HepG2 (cell line): ENCODE results near the gene UBE3B. TPM values are rescaled to one million over a fixed set of nuclear protein-coding genes. Genes with fewer than 3 reads are reported as not detected.
A peak's percentile ranks its signal among the peaks of the same experiment; 100 is the strongest.

Experiments
- ATAC-seq: fragments of 200-7000 bp; cut with Tn5 transposase; 3 replicates; pipeline ENCODE4 v1.9.1; 2020; ENCODE audit warnings: mild to moderate bottlenecking, moderate library complexity
- BruUV-seq: library from RNA; stranded (reverse); fragments of 400-500 nt; replicated peaks from 2 replicates; lab custom pipeline; 2021; lab: Mats Ljungman, UMichigan
- CTCF ChIA-PET: fragments of 300-600 bp; formaldehyde crosslinking; extraction: SDS; loops from one replicate; lab custom pipeline; 2021; ENCODE audit warnings: low total read pairs, inconsistent platforms, low intra/inter-chr PET ratio; lab: Yijun Ruan, JAX
- POLR2A ChIA-PET: fragments of 350-600 bp; sonication (Branson Sonifier 250); formaldehyde crosslinking; loops from one replicate; lab custom pipeline; 2020; ENCODE audit warnings: antibody characterized with exemption, inconsistent platforms; lab: Yijun Ruan, JAX
- DNase-seq: peaks from one replicate; pipeline ENCODE4 v3.0.0-alpha.2; 2015; ENCODE audit warnings: low spot score
- FAIRE-seq: peaks from 3 replicates; lab custom pipeline; 2011; peaks lifted over from hg19 to GRCh38; lab: Jason Lieb, UNC
- H2AFZ ChIP-seq: one replicate; pipeline ENCODE4 v1.6.1; 2011; ENCODE audit warnings: low read length, inconsistent platforms
- H3K27ac ChIP-seq: fragments of 300-600 bp; 3 replicates; pipeline ENCODE4 v1.8.0; 2011; ENCODE audit warnings: mixed run types, mild to moderate bottlenecking, mixed read lengths, low read length, inconsistent platforms; ENCODE audit not compliant: insufficient read depth; ENCODE audit errors: extremely low read length
- H3K27me3 ChIP-seq, 2 experiments: fragments of 200-600 bp in 1 of 2; 2 replicates in 1 of 2; 3 replicates in 1 of 2; pipeline versions ENCODE4 v1.6.0 to v1.8.0; 2011; ENCODE audit warnings: low read length in 2 of 2, mild to moderate bottlenecking in 2 of 2, moderate library complexity in 2 of 2, inconsistent platforms in 1 of 2; ENCODE audit not compliant: insufficient read depth in 2 of 2, control insufficient read depth in 1 of 2
- H3K36me3 ChIP-seq, 2 experiments: fragments of 200-600 bp in 1 of 2; replicated peaks in 1 of 2; 2 replicates in 1 of 2; 3 replicates in 1 of 2; pipeline versions ENCODE4 v1.5.1 to v1.8.0; 2011; ENCODE audit warnings: low read length in 2 of 2, inconsistent platforms in 1 of 2; ENCODE audit not compliant: insufficient read depth in 2 of 2, control insufficient read depth in 1 of 2
- H3K4me1 ChIP-seq: 2 replicates; pipeline ENCODE4 v1.5.1; 2012; ENCODE audit warnings: low read length, inconsistent platforms; ENCODE audit not compliant: insufficient read depth
- H3K4me2 ChIP-seq: 2 replicates; pipeline ENCODE4 v1.6.0; 2011; ENCODE audit warnings: low read depth, low read length, inconsistent platforms
- H3K4me3 ChIP-seq, 3 experiments: fragments of 200-600 bp in 1 of 3; sonication (generic), shearing (Covaris generic) in 1 of 3; replicated peaks in 1 of 3; 2 replicates each; pipeline ENCODE4 v1.5.1; 2011 to 2016; ENCODE audit warnings: low read length in 3 of 3, inconsistent platforms in 2 of 3, low read depth in 2 of 3, mild to moderate bottlenecking in 2 of 3, control low read depth in 1 of 3, mixed read lengths in 1 of 3; ENCODE audit not compliant: insufficient read depth in 1 of 3
- H3K79me2 ChIP-seq: one replicate; pipeline ENCODE4 v1.6.1; 2011; ENCODE audit warnings: low read length, inconsistent platforms; ENCODE audit not compliant: insufficient read depth
- H3K9ac ChIP-seq: 2 replicates; pipeline ENCODE4 v1.6.0; 2011; ENCODE audit warnings: mild to moderate bottlenecking, low read depth, low read length, inconsistent platforms; ENCODE audit not compliant: insufficient read depth
- H3K9me3 ChIP-seq: 2 replicates; pipeline ENCODE4 v1.5.1; 2012; ENCODE audit warnings: mild to moderate bottlenecking, low read length
- H4K20me1 ChIP-seq: 2 replicates; pipeline ENCODE4 v1.6.0; 2011; ENCODE audit warnings: inconsistent platforms, mild to moderate bottlenecking, low read length, moderate library complexity; ENCODE audit not compliant: insufficient read depth
- GTF2F1 ChIP-seq: fragments of 150-350 bp; IDR thresholded peaks from 2 replicates; pipeline ENCODE4 v1.6.1; 2014; ENCODE audit warnings: low read length
- IRX3 ChIP-seq: sonication (generic); formaldehyde crosslinking; IDR thresholded peaks from 2 replicates; pipeline ENCODE4 v1.8.1; 2023; ENCODE audit warnings: mild to moderate bottlenecking, low read depth, missing genetic modification reagents, borderline replicate concordance
- RBFOX2 ChIP-seq: fragments of 200-400 bp; formaldehyde crosslinking; IDR thresholded peaks from 2 replicates; pipeline ENCODE4 v1.6.1; 2017; ENCODE audit warnings: low read depth, mild to moderate bottlenecking, low read length
- ZNF772 ChIP-seq: sonication (generic); formaldehyde crosslinking; IDR thresholded peaks from 2 replicates; pipeline ENCODE4 v1.5.0; 2020; ENCODE audit warnings: mild to moderate bottlenecking, missing genetic modification reagents
- WGBS: methylation state at CpG from one replicate; pipeline ENCODE4 v1.1.6; 2017; ENCODE audit warnings: low lambda C conversion rate; 5-methylcytosine and 5-hydroxymethylcytosine counted together
- in situ Hi-C: cut with HindIII; loops from 2 replicates; pipeline ENCODE4 v1.10.0; 2017; ENCODE audit warnings: low pct_unique_long_range_greater_than_20kb; ENCODE audit not compliant: extremely low pct_ligation_motif_present
- intact Hi-C: fragments of 100-400 bp; cut with micrococcal nuclease; formaldehyde crosslinking; loops from one replicate; pipeline ENCODE4 v1.10.0; 2022; ENCODE audit not compliant: unreplicated experiment
- polyA plus RNA-seq, 8 experiments: library from polyadenylated mRNA; depleted of rRNA in 3 of 8; stranded (reverse) in 7 of 8; unstranded in 1 of 8; fragments of >200 nt; fragmentation: Illumina TruSeq in 4 of 8; extraction: Trizol in 4 of 8; gene quantifications; 2 replicates each; pipeline versions ENCODE4 v1.2.1 to v1.2.3, GENCODE V29; 2011 to 2016; ENCODE audit warnings: low read depth in 4 of 8, missing spikeins in 1 of 8, mixed read lengths in 1 of 8; ENCODE audit not compliant: insufficient read depth in 1 of 8
- total RNA-seq, 5 experiments: library from RNA; depleted of rRNA; stranded (reverse); fragments of >200 nt; fragmentation: Illumina TruSeq; extraction: Trizol; gene quantifications; 2 replicates each; pipeline ENCODE4 v1.2.3, GENCODE V29; 2016; ENCODE audit warnings: low read depth in 1 of 5

UBE3B gene
- total and polyA plus RNA-seq, 2 of the 13 experiments (the other 11 are each of a cell fraction or from before 2014, with no cell fraction given): 22.7 to 25.3 TPM

DNA sequence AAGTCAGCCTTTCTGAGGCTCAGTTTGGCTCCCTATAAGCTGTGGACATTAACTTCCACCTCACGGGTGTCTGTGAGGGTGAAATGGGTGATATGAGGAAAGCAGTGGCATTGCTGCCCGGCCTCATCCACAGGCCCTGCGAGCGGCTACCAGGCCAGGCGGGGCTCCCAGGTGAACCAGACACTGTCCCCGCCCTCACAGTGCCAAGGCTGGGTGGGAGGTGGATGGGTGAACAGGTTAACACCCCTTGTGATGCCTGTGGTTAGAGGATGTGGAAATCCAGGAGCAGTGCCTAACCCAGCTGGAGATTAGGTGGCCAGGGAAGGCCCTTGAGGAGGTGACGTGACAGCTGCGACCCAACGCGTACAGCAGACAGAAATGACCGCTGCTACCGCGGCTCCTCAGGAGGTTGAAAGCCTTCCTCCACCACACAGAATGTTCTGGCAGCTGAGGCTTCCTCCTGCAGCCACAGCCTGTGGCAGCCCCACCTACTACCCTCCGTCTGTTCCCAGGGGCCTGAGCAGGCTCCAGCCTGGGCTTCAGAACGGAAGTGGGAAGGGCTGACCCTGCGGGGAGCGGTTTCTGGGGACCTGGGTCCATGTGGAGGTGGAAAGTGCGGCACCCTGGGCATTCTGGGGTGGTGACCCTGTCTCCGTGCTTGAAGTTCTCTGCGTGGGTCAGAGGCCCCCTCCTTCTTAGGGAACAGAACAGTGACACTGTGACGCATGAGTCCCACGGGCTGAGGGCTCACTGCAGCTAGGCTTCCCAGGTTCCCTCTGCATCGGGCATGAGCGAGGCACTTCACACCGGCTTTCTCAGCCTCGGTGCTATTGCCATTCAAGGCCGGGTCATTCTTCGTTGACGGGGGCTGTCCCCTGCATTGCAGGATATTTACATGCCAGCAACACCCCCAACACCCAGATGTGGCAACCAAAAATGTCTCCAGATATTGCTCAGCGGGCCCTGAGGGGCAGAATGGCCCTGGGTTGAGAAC, 86.2 kb downstream of the UBE3B start:
- no peak overlapping the region for H3K27ac ChIP-seq
- CTCF ChIA-PET: no interaction called here
- H3K36me3 ChIP-seq: peaks cover 9 to 64% of the 10 kb centered on the region in 2 experiments
- ATAC-seq: no peak
- BruUV-seq: no TSS peak
- TF ChIP-seq RBFOX2: 0 out of 2 replicates have a peak, but pooled peaks have one; percentile 26
- no peak for TF ChIP-seq GTF2F1
- TF ChIP-seq, all 625 proteins: peak for 1
- intact Hi-C loops: no loop called here
- Histone ChIP-seq H3K4me2 (no peak overlapping the region), H3K79me2 (no peaks in the 10 kb centered on the region), H3K9me3 (no peaks in the 10 kb centered on the region), H3K9ac (no peak overlapping the region), H3K4me1 (peaks cover 12% of the 10 kb centered on the region), H4K20me1 (no peaks in the 10 kb centered on the region), H2AFZ (no peak overlapping the region), H3K27me3 (no peaks in the 10 kb centered on the region), H3K4me3 (no peak overlapping the region)
- POLR2A ChIA-PET: no interaction called here
- no peak for FAIRE-seq
- in situ Hi-C loops: no loop called here
- DNase-seq: no peak
- WGBS: 97% methylated on average over 20 of the region's 30 CpGs

- Histone ChIP-seq H4K20me1 (no peaks in the 10 kb centered on the region), H3K4me3 (no peak overlapping the region), H3K4me2 (no peak overlapping the region), H3K27ac (no peak overlapping the region), H3K36me3 (peaks cover 9 to 82% of the 10 kb centered on the region in 2 experiments), H3K9ac (no peak overlapping the region), H3K27me3 (no peaks in the 10 kb centered on the region), H3K9me3 (no peaks in the 10 kb centered on the region), H3K4me1 (peaks cover 26% of the 10 kb centered on the region), H2AFZ (no peak overlapping the region)
- in situ Hi-C loops (no loop called here), intact Hi-C loops (no loop called here)
- BruUV-seq: no TSS peak
- no peak; the same call in 2 of the 3 replicates for ATAC-seq
- DNase-seq: no peak
- CTCF ChIA-PET: no interaction called here
- WGBS: 96% methylated on average over 7 of the region's 8 CpGs
- POLR2A ChIA-PET: no interaction called here
- FAIRE-seq: no peak
- TF ChIP-seq ZNF772 (CRISPR knock-in tag): no peak
- no peak for TF ChIP-seq IRX3 (CRISPR knock-in tag)
- 0 out of 2 replicates have a peak, but pooled peaks have one; percentile 26 for TF ChIP-seq RBFOX2
- TF ChIP-seq, all 625 proteins: peak for 1
- H3K79me2 ChIP-seq: no peaks in the 10 kb centered on the region
Measured at GRCh38 chr12:109566424-109566823, 89.0 kb downstream of the UBE3B start.
